HCT116 (cell line): ENCODE measurements around the gene SF3B5. TPM values are rescaled to one million over a fixed set of nuclear protein-coding genes. Genes with fewer than 3 reads are reported as not detected.
"Not testable (repeated sequence)": the region's sequence is repeated elsewhere in the genome, so short reads cannot be mapped to it uniquely, and the experiment has no call there.

Source experiments
- ATAC-seq: fragments of 200-7000 bp; cut with Tn5 transposase; 2 replicates; pipeline ENCODE4 v1.9.1; 2020; ENCODE audit warnings: mild to moderate bottlenecking, moderate library complexity
- BruUV-seq: library from RNA; stranded (reverse); fragments of 400-500 nt; replicated peaks from 2 replicates; lab custom pipeline; 2021; lab: Mats Ljungman, UMichigan
- CTCF ChIA-PET: fragments of 300-600 bp; sonication (Branson Sonifier 250); formaldehyde crosslinking; loops from one replicate; lab custom pipeline; 2021; ENCODE audit warnings: antibody characterized with exemption; lab: Charles Lee
- POLR2A ChIA-PET: fragments of 300-600, 350-600 bp; sonication (Branson Sonifier 250); formaldehyde crosslinking; loops from one replicate; lab custom pipeline; 2021; ENCODE audit warnings: antibody characterized with exemption; lab: Charles Lee
- RAD21 ChIA-PET, 2 experiments: fragments of 300-600 bp; sonication (Branson Sonifier 250); formaldehyde crosslinking; loops; one replicate each; lab custom pipeline; 2023; ENCODE audit warnings: low total read pairs in 2 of 2; ENCODE audit not compliant: uncharacterized antibody in 2 of 2, unreplicated experiment in 2 of 2, low non-redundant PET in 1 of 2; lab: Charles Lee
- DNase-seq: peaks from one replicate; pipeline ENCODE4 v3.0.0-alpha.2; 2010; ENCODE audit warnings: low read depth, low spot score
- H2AFZ ChIP-seq: fragments of 200-600 bp; shearing (Covaris generic), sonication (generic); 2 replicates; pipeline ENCODE4 v1.6.1; 2017; ENCODE audit warnings: low read depth, mixed run types, mixed read lengths, antibody characterized with exemption, low read length; ENCODE audit not compliant: poor library complexity, severe bottlenecking
- H3K27ac ChIP-seq: 2 replicates; pipeline ENCODE4 v1.5.1; 2012; ENCODE audit warnings: low read depth, low read length
- H3K27me3 ChIP-seq: fragments of 200-600 bp; sonication (generic); 2 replicates; pipeline ENCODE4 v1.6.1; 2016; ENCODE audit warnings: mixed run types, low read length, mixed read lengths; ENCODE audit not compliant: insufficient read depth
- H3K36me3 ChIP-seq, 2 experiments: fragments of 200-500 bp in 1 of 2; fragments of 200-600 bp in 1 of 2; sonication (Bioruptor generic) in 1 of 2; sonication (generic) in 1 of 2; 2 replicates each; pipeline versions ENCODE4 v1.5.1 to v1.6.1; 2014 to 2016; ENCODE audit warnings: low read length in 2 of 2, inconsistent platforms in 1 of 2, mixed read lengths in 1 of 2, mixed run types in 1 of 2; ENCODE audit not compliant: insufficient read depth in 2 of 2, control insufficient read depth in 1 of 2
- H3K4me1 ChIP-seq, 2 experiments: fragments of 200-600 bp in 1 of 2; sonication (generic) in 1 of 2; 2 replicates each; pipeline versions ENCODE4 v1.5.1 to v1.6.1; 2012 to 2017; ENCODE audit warnings: low read length in 2 of 2, inconsistent platforms in 1 of 2, mild to moderate bottlenecking in 1 of 2, mixed read lengths in 1 of 2, mixed run types in 1 of 2, moderate library complexity in 1 of 2; ENCODE audit not compliant: insufficient read depth in 2 of 2, control insufficient read depth in 1 of 2
- H3K4me2 ChIP-seq: fragments of 200-600 bp; sonication (generic); 2 replicates; pipeline ENCODE4 v1.6.1; 2017; ENCODE audit warnings: mixed run types, low read length, mixed read lengths
- H3K4me3 ChIP-seq, 2 experiments: fragments of 200-600 bp in 1 of 2; sonication (generic) in 1 of 2; replicated peaks in 1 of 2; 2 replicates each; pipeline ENCODE4 v1.5.1; 2011 to 2016; ENCODE audit warnings: low read length in 2 of 2, control low read depth in 1 of 2, low read depth in 1 of 2, mild to moderate bottlenecking in 1 of 2, mixed read lengths in 1 of 2, mixed run types in 1 of 2
- H3K79me2 ChIP-seq: fragments of 200-600 bp; sonication (generic); 2 replicates; pipeline ENCODE4 v1.6.1; 2017; ENCODE audit warnings: mild to moderate bottlenecking, mixed run types, low read length, moderate library complexity, mixed read lengths; ENCODE audit not compliant: insufficient read depth
- H3K9ac ChIP-seq: fragments of 200-600 bp; sonication (generic); 2 replicates; pipeline ENCODE4 v1.6.1; 2016; ENCODE audit warnings: low read length, mixed read lengths
- H3K9me2 ChIP-seq: fragments of 200-600 bp; sonication (generic), shearing (Covaris generic); 2 replicates; pipeline ENCODE4 v1.6.1; 2017; ENCODE audit warnings: mixed run types, mild to moderate bottlenecking, moderate library complexity; ENCODE audit not compliant: insufficient read depth
- H3K9me3 ChIP-seq, 2 experiments: fragments of 200-500 bp in 1 of 2; fragments of 200-600 bp in 1 of 2; sonication (Bioruptor generic) in 1 of 2; sonication (generic) in 1 of 2; 2 replicates each; pipeline ENCODE4 v1.6.1; 2014 to 2017; ENCODE audit warnings: low read length in 2 of 2, mixed read lengths in 2 of 2, inconsistent platforms in 1 of 2, low read depth in 1 of 2, mild to moderate bottlenecking in 1 of 2, mixed run types in 1 of 2, moderate library complexity in 1 of 2; ENCODE audit not compliant: control insufficient read depth in 1 of 2, insufficient read depth in 1 of 2
- H4K20me1 ChIP-seq: fragments of 200-600 bp; sonication (generic), shearing (Covaris generic); 2 replicates; pipeline ENCODE4 v1.6.1; 2017; ENCODE audit warnings: mixed run types, mild to moderate bottlenecking, moderate library complexity; ENCODE audit not compliant: insufficient read depth
- CEBPB ChIP-seq: IDR thresholded peaks from 2 replicates; pipeline ENCODE4 v1.6.1; 2012; ENCODE audit warnings: low read depth
- CTCF ChIP-seq, 3 experiments: fragments of 200-600 bp in 1 of 3; sonication (generic) in 1 of 3; IDR thresholded peaks in 2 of 3; conservative IDR thresholded peaks in 1 of 3; 2 replicates each; pipeline ENCODE4 v1.5.1; 2012 to 2017; ENCODE audit warnings: low read depth in 2 of 3, low read length in 2 of 3, antibody characterized with exemption in 1 of 3, borderline replicate concordance in 1 of 3, control low read depth in 1 of 3, mild to moderate bottlenecking in 1 of 3, mixed read lengths in 1 of 3, mixed run types in 1 of 3, moderate library complexity in 1 of 3; ENCODE audit not compliant: insufficient read depth in 1 of 3
- ELF1 ChIP-seq: IDR thresholded peaks from 2 replicates; pipeline ENCODE4 v1.6.1; 2012; ENCODE audit warnings: low read depth, borderline replicate concordance
- EZH2 ChIP-seq: fragments of 200-600 bp; sonication (generic); IDR thresholded peaks from 2 replicates; pipeline ENCODE4 v1.6.1; 2017; ENCODE audit warnings: antibody characterized with exemption, mixed run types
- FOSL1 ChIP-seq: IDR thresholded peaks from 2 replicates; pipeline ENCODE4 v1.6.1; 2012; ENCODE audit warnings: low read depth
- JUND ChIP-seq: IDR thresholded peaks from 2 replicates; pipeline ENCODE4 v1.6.1; 2012
- RAD21 ChIP-seq: IDR thresholded peaks from 2 replicates; pipeline ENCODE4 v1.6.1; 2012; ENCODE audit warnings: low read depth, mild to moderate bottlenecking
- TCF7L2 ChIP-seq: IDR thresholded peaks from 2 replicates; pipeline ENCODE4 v1.7.0; 2011; ENCODE audit warnings: borderline replicate concordance, inconsistent platforms; ENCODE audit not compliant: insufficient read depth, insufficient read length; ENCODE audit errors: extremely low read depth
- ZNF274 ChIP-seq: fragments of 200-500 bp; sonication (Bioruptor generic); IDR thresholded peaks from 2 replicates; pipeline ENCODE4 v1.6.1; 2014; ENCODE audit warnings: mild to moderate bottlenecking, low read depth, low read length, inconsistent platforms
- intact Hi-C: fragments of 100-400 bp; cut with micrococcal nuclease; formaldehyde crosslinking; loops from 2 replicates; pipeline ENCODE4 v1.10.0; 2022
- total RNA-seq: library from RNA; stranded (reverse); gene quantifications from one replicate; pipeline ENCODE4 v1.2.1, GENCODE V29; 2021; ENCODE audit not compliant: unreplicated experiment

The SF3B5 gene
- total RNA-seq, 1 experiment from 2014 or later = 173 TPM

- TF ChIP-seq CTCF (IDR thresholded peaks at IDR 0.05 in 2 of 3, conservative IDR thresholded peaks at IDR 0.05 in 1 of 3; ENCODE audit: borderline replicate concordance in 1 of 3, insufficient read depth in 1 of 3, low read depth in 2 of 3, low read length in 2 of 3) = no peak
Measured at GRCh38 chr6:144086959-144087358, 8.4 kb downstream of the SF3B5 start (continued).

- ChIA-PET CTCF (no interaction called here), POLR2A (no interaction called here), RAD21 (no interaction called here)
- no peak overlapping the region for H2AFZ ChIP-seq
- intact Hi-C loops = no loop called here
- H3K79me2 ChIP-seq = no peaks in the 10 kb centered on the region
- H4K20me1 ChIP-seq = no peaks in the 10 kb centered on the region
- no peak for ATAC-seq
- H3K27me3 ChIP-seq = no peaks in the 10 kb centered on the region
- no TSS peak for BruUV-seq
- no peaks in the 10 kb centered on the region for H3K36me3 ChIP-seq
- no peaks in the 10 kb centered on the region for H3K4me1 ChIP-seq
- no peaks in the 10 kb centered on the region for H3K9me2 ChIP-seq
- TF ChIP-seq RAD21 (no peak), TCF7L2 (no peak), ELF1 (no peak), EZH2 (no peak), FOSL1 (no peak), JUND (no peak), CEBPB (no peak), ZNF274 (no peak)
- no peak for DNase-seq
- H3K27ac ChIP-seq = no peak overlapping the region
- no peak overlapping the region for H3K9ac ChIP-seq
- H3K4me2 ChIP-seq = no peak overlapping the region
- H3K4me3 ChIP-seq = no peak overlapping the region
- no peaks in the 10 kb centered on the region for H3K9me3 ChIP-seq
Measured at GRCh38 chr6:144083172-144083571, 12.2 kb downstream of the SF3B5 start.

GRCh38 chr6:144082412-144082811 is 13.0 kb downstream of the SF3B5 start:
- H2AFZ ChIP-seq, POLR2A ChIA-PET, BruUV-seq, H3K79me2 ChIP-seq, CTCF ChIA-PET, H3K9me3 ChIP-seq, H3K4me2 ChIP-seq, H3K36me3 ChIP-seq, DNase-seq, RAD21 ChIA-PET, H3K9me2 ChIP-seq, ATAC-seq, H4K20me1 ChIP-seq, H3K4me1 ChIP-seq, H3K27me3 ChIP-seq, H3K27ac ChIP-seq, intact Hi-C loops, H3K9ac ChIP-seq, H3K4me3 ChIP-seq: not testable (repeated sequence)
